ENCODE measurements around the gene LEPR.
A peak's percentile ranks its signal among the peaks of the same experiment; 100 is the strongest.

LEPR gene, protein sequence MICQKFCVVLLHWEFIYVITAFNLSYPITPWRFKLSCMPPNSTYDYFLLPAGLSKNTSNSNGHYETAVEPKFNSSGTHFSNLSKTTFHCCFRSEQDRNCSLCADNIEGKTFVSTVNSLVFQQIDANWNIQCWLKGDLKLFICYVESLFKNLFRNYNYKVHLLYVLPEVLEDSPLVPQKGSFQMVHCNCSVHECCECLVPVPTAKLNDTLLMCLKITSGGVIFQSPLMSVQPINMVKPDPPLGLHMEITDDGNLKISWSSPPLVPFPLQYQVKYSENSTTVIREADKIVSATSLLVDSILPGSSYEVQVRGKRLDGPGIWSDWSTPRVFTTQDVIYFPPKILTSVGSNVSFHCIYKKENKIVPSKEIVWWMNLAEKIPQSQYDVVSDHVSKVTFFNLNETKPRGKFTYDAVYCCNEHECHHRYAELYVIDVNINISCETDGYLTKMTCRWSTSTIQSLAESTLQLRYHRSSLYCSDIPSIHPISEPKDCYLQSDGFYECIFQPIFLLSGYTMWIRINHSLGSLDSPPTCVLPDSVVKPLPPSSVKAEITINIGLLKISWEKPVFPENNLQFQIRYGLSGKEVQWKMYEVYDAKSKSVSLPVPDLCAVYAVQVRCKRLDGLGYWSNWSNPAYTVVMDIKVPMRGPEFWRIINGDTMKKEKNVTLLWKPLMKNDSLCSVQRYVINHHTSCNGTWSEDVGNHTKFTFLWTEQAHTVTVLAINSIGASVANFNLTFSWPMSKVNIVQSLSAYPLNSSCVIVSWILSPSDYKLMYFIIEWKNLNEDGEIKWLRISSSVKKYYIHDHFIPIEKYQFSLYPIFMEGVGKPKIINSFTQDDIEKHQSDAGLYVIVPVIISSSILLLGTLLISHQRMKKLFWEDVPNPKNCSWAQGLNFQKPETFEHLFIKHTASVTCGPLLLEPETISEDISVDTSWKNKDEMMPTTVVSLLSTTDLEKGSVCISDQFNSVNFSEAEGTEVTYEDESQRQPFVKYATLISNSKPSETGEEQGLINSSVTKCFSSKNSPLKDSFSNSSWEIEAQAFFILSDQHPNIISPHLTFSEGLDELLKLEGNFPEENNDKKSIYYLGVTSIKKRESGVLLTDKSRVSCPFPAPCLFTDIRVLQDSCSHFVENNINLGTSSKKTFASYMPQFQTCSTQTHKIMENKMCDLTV

DNA sequence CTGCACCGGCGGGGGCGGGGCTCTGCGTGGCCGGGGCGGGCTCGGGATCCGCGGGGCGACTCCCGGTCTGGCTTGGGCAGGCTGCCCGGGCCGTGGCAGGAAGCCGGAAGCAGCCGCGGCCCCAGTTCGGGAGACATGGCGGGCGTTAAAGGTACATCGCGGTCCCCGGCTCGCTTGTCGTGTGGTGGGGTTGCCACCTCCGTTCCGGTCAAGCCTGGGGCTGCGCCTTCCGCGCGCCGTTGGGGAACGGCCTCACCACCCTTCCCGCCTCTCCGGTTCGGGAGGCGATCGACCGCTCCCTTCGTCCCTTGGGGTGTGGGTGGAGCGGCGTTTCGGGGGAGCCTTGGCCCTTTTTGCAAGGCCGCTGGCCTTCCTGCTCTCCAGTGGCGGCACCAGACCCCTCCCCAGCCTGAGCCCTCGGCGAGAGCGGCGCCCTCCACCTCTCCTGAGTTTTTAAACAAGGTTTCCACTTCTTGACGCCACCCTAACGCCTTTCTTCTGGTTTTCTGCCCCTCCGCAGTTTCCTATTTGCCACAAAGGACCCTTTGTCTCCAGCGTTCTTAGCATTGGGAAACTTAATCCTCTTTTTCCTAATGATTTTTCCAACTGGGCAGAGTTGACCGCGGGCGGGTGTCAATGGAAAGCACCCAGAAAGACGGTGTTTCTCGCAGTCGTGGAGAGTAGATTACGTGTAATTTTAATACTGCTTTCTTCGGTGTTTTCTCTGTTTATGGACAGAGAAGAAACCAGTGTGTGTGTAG is at the start of gene LEPR, which contains the start of gene LEPROT:
Gene LEPR, plus strand, starts transcription at position 79 of the 761 bp plus-strand sequence. CDS start 144,898 bp downstream, outside the sequence.
Gene LEPROT, plus strand, starts transcription at position 79 of the 761 bp plus-strand sequence. Its CDS starts 57 bp downstream, at position 136.
- H3K27me3 ChIP-seq (ENCODE audit: low read length) = no peaks in the 10 kb centered on the region
- H3F3A ChIP-seq (ENCODE audit: insufficient read depth) = no peaks in the 10 kb centered on the region
- H3K4me3 ChIP-seq (ENCODE audit: insufficient read depth, low read length, poor library complexity, severe bottlenecking) = peak within 1 kb of the TSS; percentile 91
- H3K9ac ChIP-seq (ENCODE audit: low read length) = peak within 1 kb of the TSS; percentile 76
- H3K9me3 ChIP-seq (ENCODE audit: insufficient read depth, low read length) = no peaks in the 10 kb centered on the region
- H3K9me2 ChIP-seq (replicated peaks; ENCODE audit: insufficient read depth, low read length) = no peaks in the 10 kb centered on the region
- H3K27ac ChIP-seq (ENCODE audit: low read depth, low read length) = peak within 1 kb of the TSS; percentile 32
- H4K20me1 ChIP-seq (ENCODE audit: low read depth, low read length) = no peaks in the 10 kb centered on the region
- H3K36me3 ChIP-seq (ENCODE audit: low read length) = no peaks in the 10 kb centered on the region
- peak within 1 kb of the TSS; percentile 89 for H3K4me2 ChIP-seq (ENCODE audit: low read depth, low read length, poor library complexity, severe bottlenecking)
- peak within 1 kb of the TSS; percentile 99 for H2AFZ ChIP-seq (ENCODE audit: low read depth, low read length, severe bottlenecking)
- TF ChIP-seq EZH2phosphoT487 (conservative IDR thresholded peaks at IDR 0.05; ENCODE audit: low read length) = no peak
- TF ChIP-seq, protein P1, sequence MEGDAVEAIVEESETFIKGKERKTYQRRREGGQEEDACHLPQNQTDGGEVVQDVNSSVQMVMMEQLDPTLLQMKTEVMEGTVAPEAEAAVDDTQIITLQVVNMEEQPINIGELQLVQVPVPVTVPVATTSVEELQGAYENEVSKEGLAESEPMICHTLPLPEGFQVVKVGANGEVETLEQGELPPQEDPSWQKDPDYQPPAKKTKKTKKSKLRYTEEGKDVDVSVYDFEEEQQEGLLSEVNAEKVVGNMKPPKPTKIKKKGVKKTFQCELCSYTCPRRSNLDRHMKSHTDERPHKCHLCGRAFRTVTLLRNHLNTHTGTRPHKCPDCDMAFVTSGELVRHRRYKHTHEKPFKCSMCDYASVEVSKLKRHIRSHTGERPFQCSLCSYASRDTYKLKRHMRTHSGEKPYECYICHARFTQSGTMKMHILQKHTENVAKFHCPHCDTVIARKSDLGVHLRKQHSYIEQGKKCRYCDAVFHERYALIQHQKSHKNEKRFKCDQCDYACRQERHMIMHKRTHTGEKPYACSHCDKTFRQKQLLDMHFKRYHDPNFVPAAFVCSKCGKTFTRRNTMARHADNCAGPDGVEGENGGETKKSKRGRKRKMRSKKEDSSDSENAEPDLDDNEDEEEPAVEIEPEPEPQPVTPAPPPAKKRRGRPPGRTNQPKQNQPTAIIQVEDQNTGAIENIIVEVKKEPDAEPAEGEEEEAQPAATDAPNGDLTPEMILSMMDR (IDR thresholded peaks at IDR 0.05; ENCODE audit: insufficient read depth, low read length, poor library complexity, severe bottlenecking) = no peak
- 0 out of 2 replicates have a peak, but pooled peaks cover 5% of the 10 kb centered on the region for H3K79me2 ChIP-seq (ENCODE audit: insufficient read depth, low read length)

- Histone ChIP-seq H3K27ac (ENCODE audit: low read depth, low read length) (no peak overlapping the region), H3K36me3 (ENCODE audit: low read length) (no peaks in the 10 kb centered on the region), H2AFZ (ENCODE audit: low read depth, low read length, severe bottlenecking) (no peak overlapping the region), H3K9ac (ENCODE audit: low read length) (no peak overlapping the region), H3K4me3 (ENCODE audit: insufficient read depth, low read length, poor library complexity, severe bottlenecking) (no peak overlapping the region), H3K4me2 (ENCODE audit: low read depth, low read length, poor library complexity, severe bottlenecking) (no peak overlapping the region), H3F3A (ENCODE audit: insufficient read depth) (no peaks in the 10 kb centered on the region), H3K9me2 (replicated peaks; ENCODE audit: insufficient read depth, low read length) (no peaks in the 10 kb centered on the region), H3K27me3 (ENCODE audit: low read length) (no peaks in the 10 kb centered on the region), H4K20me1 (ENCODE audit: low read depth, low read length) (no peaks in the 10 kb centered on the region), H3K9me3 (ENCODE audit: insufficient read depth, low read length) (no peaks in the 10 kb centered on the region), H3K79me2 (ENCODE audit: insufficient read depth, low read length) (no peaks in the 10 kb centered on the region)
- no peak for TF ChIP-seq EZH2phosphoT487 (conservative IDR thresholded peaks at IDR 0.05; ENCODE audit: low read length)
- TF ChIP-seq, protein P1 (IDR thresholded peaks at IDR 0.05; ENCODE audit: insufficient read depth, low read length, poor library complexity, severe bottlenecking) = no peak
Observed at GRCh38 chr1:65371544-65371943, 48.9 kb upstream of the LEPR start.

GRCh38 chr1:65372557-65372956 is 47.9 kb upstream of the LEPR start:
- no peak overlapping the region for H3K4me3 ChIP-seq (ENCODE audit: insufficient read depth, low read length, poor library complexity, severe bottlenecking)
- TF ChIP-seq EZH2phosphoT487 (conservative IDR thresholded peaks at IDR 0.05; ENCODE audit: low read length) = no peak
- H3K9ac ChIP-seq (ENCODE audit: low read length) = no peak overlapping the region
- H3K4me2 ChIP-seq (ENCODE audit: low read depth, low read length, poor library complexity, severe bottlenecking) = no peak overlapping the region
- H3K36me3 ChIP-seq (ENCODE audit: low read length) = no peaks in the 10 kb centered on the region
- no peaks in the 10 kb centered on the region for H3F3A ChIP-seq (ENCODE audit: insufficient read depth)
- H3K9me2 ChIP-seq (replicated peaks; ENCODE audit: insufficient read depth, low read length) = no peaks in the 10 kb centered on the region
- no peak overlapping the region for H2AFZ ChIP-seq (ENCODE audit: low read depth, low read length, severe bottlenecking)
- H3K27ac ChIP-seq (ENCODE audit: low read depth, low read length) = no peak overlapping the region
- H3K9me3 ChIP-seq (ENCODE audit: insufficient read depth, low read length) = no peaks in the 10 kb centered on the region
- H3K27me3 ChIP-seq (ENCODE audit: low read length) = no peaks in the 10 kb centered on the region
- no peaks in the 10 kb centered on the region for H3K79me2 ChIP-seq (ENCODE audit: insufficient read depth, low read length)
- H4K20me1 ChIP-seq (ENCODE audit: low read depth, low read length) = no peaks in the 10 kb centered on the region
